Activated naive CD8-positive, alpha-beta T cell treated with anti-CD3 and anti-CD28 coated beads for 36 hours (primary cell): ENCODE data around the gene HEXD. TPM values are rescaled to one million over a fixed set of nuclear protein-coding genes. Genes with fewer than 3 reads are reported as not detected.

ENCODE experiments used
- DNase-seq: peaks from one replicate; pipeline ENCODE4 v3.0.0; 2021
- H3K27ac Mint-ChIP-seq: one replicate; pipeline ENCODE4 v1.8.0; 2022; ENCODE audit warnings: mild to moderate bottlenecking, moderate library complexity, mixed read lengths
- H3K27me3 Mint-ChIP-seq: one replicate; pipeline ENCODE4 v1.8.0; 2022; ENCODE audit warnings: mild to moderate bottlenecking, mixed read lengths
- H3K36me3 Mint-ChIP-seq: one replicate; pipeline ENCODE4 v1.8.0; 2021; ENCODE audit warnings: mild to moderate bottlenecking, mixed read lengths
- H3K4me1 Mint-ChIP-seq: one replicate; pipeline ENCODE4 v1.8.0; 2021; ENCODE audit warnings: mixed read lengths
- H3K4me3 Mint-ChIP-seq: one replicate; pipeline ENCODE4 v1.8.0; 2022; ENCODE audit warnings: mild to moderate bottlenecking, moderate library complexity, mixed read lengths
- H3K9me3 Mint-ChIP-seq: one replicate; pipeline ENCODE4 v1.8.0; 2022; ENCODE audit warnings: mixed read lengths
- total RNA-seq, 2 experiments: library from RNA; stranded (reverse); gene quantifications; one replicate each; pipeline ENCODE4 v1.2.3, GENCODE V29; 2021

The HEXD gene
- total RNA-seq, 2 experiments from 2014 or later, result 17.3 to 20.3 TPM

- DNase-seq, result no peak
- peaks cover 1% of the 10 kb centered on the region for H3K4me1 Mint-ChIP-seq
- H3K27ac Mint-ChIP-seq, result no peak overlapping the region
- no peak overlapping the region for H3K4me3 Mint-ChIP-seq
- peaks cover 2% of the 10 kb centered on the region for H3K36me3 Mint-ChIP-seq
- no peaks in the 10 kb centered on the region for H3K9me3 Mint-ChIP-seq
- no peaks in the 10 kb centered on the region for H3K27me3 Mint-ChIP-seq
Observed at GRCh38 chr17:82435601-82436583, 17.7 kb downstream of the HEXD start.

GRCh38 chr17:82436601-82437324 is 18.6 kb downstream of the HEXD start:
- Mint-ChIP-seq H3K36me3 (peaks cover 6% of the 10 kb centered on the region), H3K27me3 (no peaks in the 10 kb centered on the region), H3K4me1 (peaks cover 1% of the 10 kb centered on the region), H3K4me3 (no peak overlapping the region), H3K9me3 (no peaks in the 10 kb centered on the region), H3K27ac (no peak overlapping the region)
- DNase-seq, result no peak

- no peak overlapping the region for H3K4me3 Mint-ChIP-seq
- no peak for DNase-seq
- peaks cover 6% of the 10 kb centered on the region for H3K36me3 Mint-ChIP-seq
- no peak overlapping the region for H3K27ac Mint-ChIP-seq
- H3K4me1 Mint-ChIP-seq, result peaks cover 1% of the 10 kb centered on the region
- H3K9me3 Mint-ChIP-seq, result no peaks in the 10 kb centered on the region
- H3K27me3 Mint-ChIP-seq, result no peaks in the 10 kb centered on the region
Observed at GRCh38 chr17:82437325-82437668, 19.1 kb downstream of the HEXD start.

GRCh38 chr17:82438401-82439193 is 20.4 kb downstream of the HEXD start:
- DNase-seq, result no peak
- Mint-ChIP-seq H3K27ac (peak overlapping the region; percentile 51), H3K27me3 (no peaks in the 10 kb centered on the region), H3K4me1 (peaks cover 1% of the 10 kb centered on the region), H3K4me3 (no peak overlapping the region), H3K36me3 (peaks cover 9% of the 10 kb centered on the region), H3K9me3 (no peaks in the 10 kb centered on the region)

GRCh38 chr17:82439194-82439828 is 21.2 kb downstream of the HEXD start:
- H3K4me1 Mint-ChIP-seq, result no peaks in the 10 kb centered on the region
- DNase-seq, result no peak
- H3K27ac Mint-ChIP-seq, result no peak overlapping the region
- H3K27me3 Mint-ChIP-seq, result no peaks in the 10 kb centered on the region
- H3K36me3 Mint-ChIP-seq, result peaks cover 9% of the 10 kb centered on the region
- no peak overlapping the region for H3K4me3 Mint-ChIP-seq
- no peaks in the 10 kb centered on the region for H3K9me3 Mint-ChIP-seq

- H3K9me3 Mint-ChIP-seq, result no peaks in the 10 kb centered on the region
Observed at GRCh38 chr17:82439829-82440365, 21.8 kb downstream of the HEXD start.

GRCh38 chr17:82440469-82440981 is 22.4 kb downstream of the HEXD start:
- Mint-ChIP-seq H3K9me3 (no peaks in the 10 kb centered on the region), H3K36me3 (peaks cover 9% of the 10 kb centered on the region), H3K27ac (peak overlapping the region; percentile 29), H3K4me1 (no peaks in the 10 kb centered on the region), H3K4me3 (no peak overlapping the region), H3K27me3 (no peaks in the 10 kb centered on the region)
- DNase-seq, result no peak

More at GRCh38 chr17:82439829-82440365, 21.8 kb downstream of the HEXD start:
- Mint-ChIP-seq H3K4me1 (no peaks in the 10 kb centered on the region), H3K4me3 (no peak overlapping the region), H3K27me3 (no peaks in the 10 kb centered on the region), H3K36me3 (peaks cover 9% of the 10 kb centered on the region), H3K27ac (no peak overlapping the region)
- no peak for DNase-seq

- Mint-ChIP-seq H3K27me3 (no peaks in the 10 kb centered on the region), H3K4me1 (no peaks in the 10 kb centered on the region), H3K4me3 (no peak overlapping the region), H3K36me3 (peaks cover 9% of the 10 kb centered on the region), H3K27ac (no peak overlapping the region), H3K9me3 (no peaks in the 10 kb centered on the region)
- DNase-seq, result no peak
Observed at GRCh38 chr17:82440991-82441627, 23.0 kb downstream of the HEXD start.

- Mint-ChIP-seq H3K4me1 (no peaks in the 10 kb centered on the region), H3K27ac (no peak overlapping the region)
- DNase-seq, result no peak
Observed at GRCh38 chr17:82441691-82442487, 23.7 kb downstream of the HEXD start.

GRCh38 chr17:82442643-82443464 is 24.7 kb downstream of the HEXD start:
- Mint-ChIP-seq H3K4me1 (peaks cover 6% of the 10 kb centered on the region), H3K36me3 (peaks cover 16% of the 10 kb centered on the region), H3K27ac (no peak overlapping the region), H3K4me3 (no peak overlapping the region), H3K27me3 (no peaks in the 10 kb centered on the region), H3K9me3 (no peaks in the 10 kb centered on the region)
- DNase-seq, result no peak

More at GRCh38 chr17:82441691-82442487, 23.7 kb downstream of the HEXD start:
- Mint-ChIP-seq H3K9me3 (no peaks in the 10 kb centered on the region), H3K4me3 (no peak overlapping the region), H3K27me3 (no peaks in the 10 kb centered on the region), H3K36me3 (peaks cover 12% of the 10 kb centered on the region)

GRCh38 chr17:82443465-82444283 is 25.5 kb downstream of the HEXD start:
- no peak for DNase-seq
- H3K36me3 Mint-ChIP-seq, result peaks cover 18% of the 10 kb centered on the region
- H3K27me3 Mint-ChIP-seq, result no peaks in the 10 kb centered on the region
- peaks cover 8% of the 10 kb centered on the region for H3K4me1 Mint-ChIP-seq
- H3K9me3 Mint-ChIP-seq, result no peaks in the 10 kb centered on the region
- H3K4me3 Mint-ChIP-seq, result no peak overlapping the region
- H3K27ac Mint-ChIP-seq, result no peak overlapping the region
